Activated T-cell treated with anti-CD3 and anti-CD28 coated beads, Interleukin-2, amount 50 U/mL, for 4 hours (primary cell): ENCODE results near the gene RAD54L. TPM values are rescaled to one million over a fixed set of nuclear protein-coding genes. Genes with fewer than 3 reads are reported as not detected.

Experiments
- ATAC-seq, 2 donors: fragments of 200-7000 bp; cut with Tn5 transposase; one replicate each; pipeline ENCODE4 v1.10.0; 2021
- DNase-seq: peaks from one replicate; pipeline ENCODE4 v3.0.0-alpha.2; 2020
- H3K27me3 Mint-ChIP-seq: one replicate; pipeline ENCODE4 v1.8.0; 2021; ENCODE audit warnings: low read depth, mixed read lengths
- H3K36me3 Mint-ChIP-seq: one replicate; pipeline ENCODE4 v1.8.0; 2022; ENCODE audit warnings: mixed read lengths; ENCODE audit not compliant: insufficient read depth
- H3K4me1 Mint-ChIP-seq: one replicate; pipeline ENCODE4 v1.8.0; 2021; ENCODE audit warnings: low read depth, mixed read lengths
- H3K4me3 Mint-ChIP-seq: one replicate; pipeline ENCODE4 v1.8.0; 2021; ENCODE audit warnings: mild to moderate bottlenecking, moderate library complexity, mixed read lengths
- H3K9me3 Mint-ChIP-seq: one replicate; pipeline ENCODE4 v1.8.0; 2021; ENCODE audit warnings: mixed read lengths
- total RNA-seq, 3 donors: library from RNA; stranded (reverse); gene quantifications; one replicate each; pipeline ENCODE4 v1.2.1, GENCODE V29; 2021

Gene RAD54L
- total RNA-seq, 3 donors from 2014 or later, result 24.5 to 32.8 (median 28.6) TPM

- H3K4me1 Mint-ChIP-seq, result peaks cover 3% of the 10 kb centered on the region
- H3K4me3 Mint-ChIP-seq, result no peak overlapping the region
- ATAC-seq (no peak), DNase-seq (no peak)
- no peaks in the 10 kb centered on the region for H3K9me3 Mint-ChIP-seq
- H3K27me3 Mint-ChIP-seq, result no peaks in the 10 kb centered on the region
- H3K36me3 Mint-ChIP-seq, result peaks cover 24% of the 10 kb centered on the region
Observed at GRCh38 chr1:46284597-46285564, 37.3 kb downstream of the RAD54L start.

DNA sequence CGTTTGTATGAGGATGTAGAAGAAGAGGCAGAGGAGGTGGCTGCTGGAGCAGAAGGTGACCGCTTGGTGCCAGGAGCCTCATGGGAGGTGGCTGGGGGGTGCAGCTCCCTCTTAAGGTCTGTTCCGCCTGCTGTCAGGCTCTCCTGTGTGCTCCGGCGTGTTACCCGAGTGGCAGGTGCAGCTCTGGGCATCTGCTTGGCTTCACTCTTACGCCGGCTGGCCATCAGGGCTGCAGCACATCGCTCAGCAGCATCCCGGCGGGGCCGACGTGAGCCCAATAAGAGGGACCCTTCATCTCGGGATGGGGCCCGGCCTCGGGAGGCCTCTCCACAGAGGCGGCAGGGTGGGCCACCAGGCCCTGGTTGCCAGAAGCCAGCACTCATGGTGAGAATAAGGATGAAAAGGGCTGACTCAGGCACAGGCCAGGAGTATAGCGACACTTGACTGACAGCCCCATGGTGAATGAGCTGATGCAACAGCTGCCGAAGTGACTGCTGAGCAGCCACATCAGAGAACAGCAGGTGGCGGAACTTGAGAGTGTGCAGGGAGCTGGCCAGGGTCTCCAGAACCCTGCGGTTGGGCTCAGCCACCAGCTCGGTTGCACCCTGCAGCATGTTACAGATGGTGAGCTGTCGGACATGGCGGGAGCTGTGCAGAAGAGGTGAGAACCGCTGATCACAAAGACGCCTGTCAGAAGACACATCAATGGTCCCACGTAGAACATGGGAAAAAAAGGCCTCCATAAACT is 38.3 kb downstream of the RAD54L start:
- DNase-seq (peak; percentile 21), ATAC-seq (peak; percentile 76 to 82)
- Mint-ChIP-seq H3K4me3 (no peak overlapping the region), H3K4me1 (peaks cover 3% of the 10 kb centered on the region), H3K27me3 (no peaks in the 10 kb centered on the region), H3K36me3 (peaks cover 20% of the 10 kb centered on the region), H3K9me3 (no peaks in the 10 kb centered on the region)

DNA sequence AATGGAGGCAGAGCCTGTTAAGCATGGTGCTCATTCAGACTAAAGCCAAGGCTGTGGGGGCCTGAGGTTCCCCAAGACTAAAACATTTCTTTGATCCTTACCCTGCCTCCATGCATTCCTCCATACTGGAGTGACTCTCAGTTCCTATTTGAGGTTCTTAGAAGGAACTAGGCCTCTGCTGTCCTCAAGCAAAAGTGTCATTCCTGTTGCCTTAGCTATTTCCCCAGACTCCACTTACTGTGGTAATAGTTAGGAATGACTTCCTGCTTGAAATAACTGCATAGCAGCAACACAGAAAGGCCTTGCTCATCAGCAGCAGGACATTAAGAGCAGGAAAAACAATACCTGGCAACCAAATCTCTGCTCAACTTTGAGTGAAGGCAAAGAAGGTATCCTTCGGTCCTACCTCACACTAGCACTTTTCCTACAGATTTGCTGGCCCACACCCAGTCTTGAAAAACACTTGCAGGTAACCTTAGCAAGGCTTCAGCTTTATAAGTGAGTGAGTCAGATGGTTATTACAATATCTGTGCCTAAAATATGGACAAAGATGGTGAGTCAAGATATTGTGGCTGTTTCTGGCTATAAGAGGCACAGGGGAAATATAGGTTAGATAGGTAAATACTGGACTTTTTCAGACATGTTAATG is 41.0 kb downstream of the RAD54L start:
- Mint-ChIP-seq H3K27me3 (no peaks in the 10 kb centered on the region), H3K4me3 (no peak overlapping the region), H3K9me3 (no peaks in the 10 kb centered on the region), H3K36me3 (peaks cover 11% of the 10 kb centered on the region), H3K4me1 (peaks cover 3% of the 10 kb centered on the region)
- ATAC-seq, result no peak
- no peak for DNase-seq

- H3K9me3 Mint-ChIP-seq, result no peaks in the 10 kb centered on the region
- H3K36me3 Mint-ChIP-seq, result peaks cover 9% of the 10 kb centered on the region
- DNase-seq (no peak), ATAC-seq (no peak)
- H3K4me3 Mint-ChIP-seq, result no peak overlapping the region
- peaks cover 3% of the 10 kb centered on the region for H3K4me1 Mint-ChIP-seq
- H3K27me3 Mint-ChIP-seq, result no peaks in the 10 kb centered on the region
Observed at GRCh38 chr1:46289134-46289494, 41.6 kb downstream of the RAD54L start.

GRCh38 chr1:46289976-46290375 is 42.4 kb downstream of the RAD54L start:
- DNase-seq (no peak), ATAC-seq (no peak)
- H3K9me3 Mint-ChIP-seq, result no peaks in the 10 kb centered on the region
- peaks cover 5% of the 10 kb centered on the region for H3K36me3 Mint-ChIP-seq
- no peak overlapping the region for H3K4me3 Mint-ChIP-seq
- H3K27me3 Mint-ChIP-seq, result no peaks in the 10 kb centered on the region
- H3K4me1 Mint-ChIP-seq, result peaks cover 3% of the 10 kb centered on the region

DNA sequence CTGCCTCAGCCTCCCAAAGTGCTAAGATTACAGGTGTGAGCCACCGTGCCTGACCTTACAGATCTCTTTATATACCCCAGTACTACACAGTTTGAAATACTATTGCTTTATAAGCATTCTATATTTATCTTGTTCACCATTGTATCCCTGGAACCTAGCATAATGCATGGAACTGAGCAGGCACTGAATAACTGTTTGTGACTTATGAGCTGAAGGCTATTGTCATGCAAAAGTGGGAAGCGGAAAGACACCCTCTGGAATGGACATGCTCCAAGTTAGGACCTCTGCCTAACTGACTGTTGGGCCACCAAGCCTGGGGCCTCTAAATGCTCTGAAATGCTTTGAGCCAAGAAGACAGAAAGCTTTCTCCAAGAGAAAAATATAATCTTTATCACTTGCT is 47.7 kb downstream of the RAD54L start:
- no peak for ATAC-seq
- H3K4me3 Mint-ChIP-seq, result no peak overlapping the region
- no peaks in the 10 kb centered on the region for H3K27me3 Mint-ChIP-seq
- H3K4me1 Mint-ChIP-seq, result peaks cover 2% of the 10 kb centered on the region
- H3K36me3 Mint-ChIP-seq, result peaks cover 25% of the 10 kb centered on the region
- H3K9me3 Mint-ChIP-seq, result no peaks in the 10 kb centered on the region
- no peak for DNase-seq

- Mint-ChIP-seq H3K27me3 (no peaks in the 10 kb centered on the region), H3K4me3 (no peak overlapping the region)
- ATAC-seq, result no peak
Observed at GRCh38 chr1:46298387-46298786, 50.8 kb downstream of the RAD54L start.

GRCh38 chr1:46300673-46301405 is 53.3 kb downstream of the RAD54L start:
- ATAC-seq (no peak), DNase-seq (no peak)
- Mint-ChIP-seq H3K4me3 (peak overlapping the region; percentile 98), H3K9me3 (no peaks in the 10 kb centered on the region), H3K36me3 (peaks cover 24% of the 10 kb centered on the region), H3K27me3 (no peaks in the 10 kb centered on the region), H3K4me1 (peaks cover 23% of the 10 kb centered on the region)

More at GRCh38 chr1:46298387-46298786, 50.8 kb downstream of the RAD54L start:
- Mint-ChIP-seq H3K9me3 (no peaks in the 10 kb centered on the region), H3K36me3 (peaks cover 25% of the 10 kb centered on the region), H3K4me1 (peaks cover 16% of the 10 kb centered on the region)
- DNase-seq, result no peak

- Mint-ChIP-seq H3K4me3 (peak overlapping the region; percentile 98), H3K36me3 (peaks cover 24% of the 10 kb centered on the region), H3K4me1 (peaks cover 28% of the 10 kb centered on the region), H3K27me3 (no peaks in the 10 kb centered on the region), H3K9me3 (no peaks in the 10 kb centered on the region)
- ATAC-seq (no peak), DNase-seq (no peak)
Observed at GRCh38 chr1:46301406-46301807, 53.8 kb downstream of the RAD54L start.

GRCh38 chr1:46301808-46302640 is 54.5 kb downstream of the RAD54L start:
- Mint-ChIP-seq H3K4me1 (peaks cover 31% of the 10 kb centered on the region), H3K36me3 (peaks cover 17% of the 10 kb centered on the region), H3K4me3 (peak overlapping the region; percentile 98), H3K9me3 (no peaks in the 10 kb centered on the region), H3K27me3 (no peaks in the 10 kb centered on the region)
- peak; percentile 41 for DNase-seq
- peak; percentile 26 to 38 for ATAC-seq

DNA sequence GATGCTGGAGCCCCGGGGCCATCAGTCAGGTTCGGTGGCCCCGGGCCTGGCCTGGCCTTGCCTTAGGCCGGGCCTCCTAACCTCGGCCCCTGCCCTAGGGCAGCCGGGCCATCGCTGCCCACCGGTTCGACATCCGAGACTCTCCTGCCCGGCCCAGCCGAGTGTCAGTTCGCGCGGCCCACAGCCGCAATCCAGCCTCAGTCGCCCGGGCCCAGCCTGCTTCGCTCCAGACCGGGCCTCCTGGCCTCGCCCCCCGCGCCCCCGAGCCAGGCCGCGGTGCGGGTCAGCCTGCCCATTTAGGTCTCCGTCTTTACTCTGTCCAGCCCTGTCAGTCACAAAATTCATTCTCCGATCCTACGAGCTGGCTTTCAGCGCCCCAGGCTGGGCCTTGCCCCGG is 55.1 kb downstream of the RAD54L start:
- H3K9me3 Mint-ChIP-seq, result no peaks in the 10 kb centered on the region
- ATAC-seq (peak; percentile 8 to 18), DNase-seq (no peak)
- H3K4me3 Mint-ChIP-seq, result peak overlapping the region; percentile 98
- H3K36me3 Mint-ChIP-seq, result peaks cover 13% of the 10 kb centered on the region
- H3K27me3 Mint-ChIP-seq, result no peaks in the 10 kb centered on the region
- peaks cover 36% of the 10 kb centered on the region for H3K4me1 Mint-ChIP-seq

DNA sequence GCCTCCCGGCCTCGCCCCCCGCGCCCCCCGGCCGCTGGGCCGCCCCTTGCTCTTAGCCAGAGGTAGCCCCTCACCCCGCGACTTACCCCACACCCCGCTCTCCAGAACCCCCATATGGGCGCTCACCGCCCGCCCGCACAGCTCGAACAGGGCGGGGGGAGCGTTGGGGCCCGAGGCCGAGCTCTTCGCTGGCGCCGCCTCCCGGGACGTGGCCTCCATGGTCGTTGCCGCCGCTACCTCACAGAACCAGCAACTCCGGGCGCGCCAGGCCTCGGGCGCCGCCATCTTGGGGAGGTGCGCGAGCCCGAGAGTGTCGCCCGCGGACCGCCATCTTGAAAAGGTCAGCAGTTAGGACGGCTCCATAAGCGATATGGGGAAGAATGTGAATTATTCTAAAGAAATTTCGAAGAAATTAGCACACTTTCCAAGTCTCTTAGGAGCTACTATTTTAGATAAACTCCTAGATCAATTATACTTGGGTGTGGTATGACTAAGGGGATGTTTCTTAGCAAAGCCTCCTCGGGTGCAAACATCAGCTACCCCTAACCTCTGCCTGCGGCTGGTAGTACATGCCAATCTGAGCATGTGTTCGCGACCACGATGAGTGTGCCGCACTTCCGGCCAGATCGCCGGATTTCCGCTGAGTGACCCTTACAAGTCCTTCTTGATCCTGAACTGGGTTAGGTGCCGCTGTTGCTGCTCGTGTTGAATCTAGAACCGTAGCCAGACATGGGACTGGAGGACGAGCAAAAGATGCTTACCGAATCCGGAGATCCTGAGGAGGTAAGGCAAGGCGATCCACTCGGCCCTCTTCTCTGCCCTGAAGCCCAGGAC is 55.7 kb downstream of the RAD54L start, which contains the start of the genes LRRC41 and UQCRH:
LRRC41 (minus strand) TSS at position 579 of the 834 bp plus-strand sequence; CDS start at position 285, 294 bp downstream.
UQCRH (plus strand) TSS at position 661 of the 834 bp plus-strand sequence; CDS start at position 730, 69 bp downstream.
- Mint-ChIP-seq H3K9me3 (no peaks in the 10 kb centered on the region), H3K27me3 (no peaks in the 10 kb centered on the region), H3K36me3 (peaks cover 14% of the 10 kb centered on the region), H3K4me3 (peak within 1 kb of the TSS; percentile 98), H3K4me1 (peaks cover 42% of the 10 kb centered on the region)
- ATAC-seq (peak; percentile 87 to 88), DNase-seq (peak; percentile 90)
